AML-193 (cell line): ENCODE data around the gene CCDC32.

Source experiments
- DNase-seq, 2 experiments: peaks; one replicate each; lab custom pipeline; 2025; lab: John Stamatoyannopoulos, UW

CCDC32 gene

GRCh38 chr15:40567111-40567510 lies 2.3 kb upstream of the CCDC32 start:
- DNase-seq: peak; percentile 3 to 30

DNA sequence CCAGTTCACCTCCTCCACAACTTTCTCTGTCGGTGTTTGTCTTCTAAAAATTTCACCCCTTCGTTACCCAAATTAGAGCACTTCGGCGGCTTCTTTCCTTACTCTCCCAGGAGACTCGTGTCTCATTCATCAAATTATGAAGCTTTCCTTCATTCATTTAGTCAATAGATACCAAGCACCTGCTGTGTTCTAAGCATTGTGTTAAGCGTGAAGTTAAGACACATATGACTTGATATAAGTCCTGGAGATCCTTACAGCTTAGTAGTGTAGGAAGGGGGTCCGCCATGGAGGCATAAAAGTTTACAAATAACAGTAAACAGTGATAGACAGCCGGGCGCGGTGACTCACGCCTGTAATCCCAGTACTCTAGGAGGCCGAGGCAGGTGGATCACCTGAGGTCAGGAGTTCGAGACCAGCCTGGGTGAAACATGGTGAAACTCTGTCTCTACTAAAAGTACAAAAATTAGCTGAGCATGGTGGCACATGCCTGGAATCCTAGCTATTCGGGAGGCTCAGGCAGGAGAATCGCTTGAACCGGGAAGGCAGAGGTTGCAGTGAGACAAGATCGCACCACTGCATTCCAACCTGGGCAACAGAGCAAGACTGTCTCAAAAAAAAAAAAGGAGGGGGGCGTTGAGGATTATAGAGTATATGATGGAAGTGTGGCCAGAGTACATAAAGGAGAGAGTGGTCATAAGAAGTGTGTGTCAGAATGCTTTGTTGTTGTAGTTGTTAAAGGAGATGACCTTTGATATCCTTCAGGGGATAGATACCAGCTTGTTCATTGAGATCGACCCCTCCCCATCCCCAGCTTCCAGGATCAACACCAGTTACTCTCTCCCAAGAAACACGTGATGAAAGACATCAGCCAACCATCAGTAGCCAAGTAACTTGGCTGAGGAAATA lies 744 bp upstream of the CCDC32 start:
- DNase-seq: no peak

DNA sequence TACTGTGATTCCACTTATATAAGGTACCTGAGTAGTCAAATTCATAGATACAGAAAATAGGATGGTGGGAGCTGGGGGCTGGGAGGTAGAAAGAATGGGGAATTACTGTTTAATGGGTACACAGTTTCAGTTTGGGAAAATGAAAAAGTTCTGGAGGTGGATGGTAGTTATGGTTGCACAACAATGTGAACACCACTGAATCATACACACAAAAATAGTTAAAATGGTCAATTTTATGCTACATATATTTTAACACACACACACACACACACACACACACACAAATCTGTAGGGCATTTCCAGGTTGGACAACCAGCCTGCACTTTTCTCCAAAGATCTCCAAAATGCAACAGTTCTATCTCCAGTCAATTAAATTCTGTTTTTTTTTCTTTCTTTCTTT lies 1.4 kb downstream of the CCDC32 start:
- DNase-seq: no peak

GRCh38 chr15:40562691-40563090 lies 2.2 kb downstream of the CCDC32 start:
- no peak for DNase-seq

GRCh38 chr15:40558952-40559742 lies 5.7 kb downstream of the CCDC32 start:
- no peak for DNase-seq

- no peak for DNase-seq
These were observed 9.0 kb downstream of the CCDC32 start for GRCh38 chr15:40555876-40556275.

GRCh38 chr15:40554161-40554525 lies 10.7 kb downstream of the CCDC32 start:
- no peak for DNase-seq

GRCh38 chr15:40550341-40551037 lies 14.4 kb downstream of the CCDC32 start:
- no peak for DNase-seq

DNA sequence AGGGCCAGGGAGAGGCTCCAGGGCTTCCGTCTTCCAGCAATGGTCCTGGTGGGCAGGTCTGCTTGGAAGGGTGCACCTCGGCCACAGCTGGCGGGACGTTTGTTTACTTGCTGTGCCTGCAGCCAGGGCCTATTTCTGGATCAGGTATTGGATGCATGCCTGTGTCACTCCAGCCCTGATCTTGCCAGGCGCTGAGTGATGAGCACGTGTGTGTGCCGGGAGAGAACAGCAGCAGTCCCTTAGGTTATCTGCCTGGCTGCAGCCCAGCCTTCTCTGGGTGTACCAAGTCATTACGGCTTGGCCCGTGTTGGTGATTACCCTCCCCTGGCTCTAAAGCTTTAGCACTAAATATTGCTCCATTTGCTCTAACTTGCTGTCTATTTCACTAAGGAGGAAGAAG lies 14.9 kb downstream of the CCDC32 start:
- DNase-seq: no peak

GRCh38 chr15:40548610-40549009 lies 16.2 kb downstream of the CCDC32 start:
- DNase-seq: no peak

- DNase-seq: no peak
These were observed 19.4 kb downstream of the CCDC32 start for GRCh38 chr15:40545457-40545856.

- no peak for DNase-seq
These were observed 21.1 kb downstream of the CCDC32 start for GRCh38 chr15:40543631-40544294.

DNA sequence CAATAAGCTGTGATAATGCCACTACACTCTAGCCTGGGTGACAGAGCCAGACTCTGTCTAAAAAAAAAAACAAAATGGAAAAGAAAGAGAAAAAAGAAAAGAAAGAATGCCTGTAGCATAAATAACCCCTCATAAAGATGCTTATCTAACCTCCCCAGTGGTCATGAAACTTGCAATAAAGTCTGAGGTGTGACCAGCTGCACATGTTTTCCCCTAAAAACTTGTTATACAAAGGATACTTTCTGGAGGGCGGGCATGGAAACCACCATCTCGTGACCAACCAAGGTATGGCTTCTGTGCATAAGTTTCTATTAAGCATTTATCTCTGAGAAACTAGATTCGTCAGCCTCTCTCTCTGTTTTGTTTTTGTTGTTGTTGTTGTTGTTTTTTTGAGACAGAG lies 21.8 kb downstream of the CCDC32 start:
- no peak for DNase-seq

DNA sequence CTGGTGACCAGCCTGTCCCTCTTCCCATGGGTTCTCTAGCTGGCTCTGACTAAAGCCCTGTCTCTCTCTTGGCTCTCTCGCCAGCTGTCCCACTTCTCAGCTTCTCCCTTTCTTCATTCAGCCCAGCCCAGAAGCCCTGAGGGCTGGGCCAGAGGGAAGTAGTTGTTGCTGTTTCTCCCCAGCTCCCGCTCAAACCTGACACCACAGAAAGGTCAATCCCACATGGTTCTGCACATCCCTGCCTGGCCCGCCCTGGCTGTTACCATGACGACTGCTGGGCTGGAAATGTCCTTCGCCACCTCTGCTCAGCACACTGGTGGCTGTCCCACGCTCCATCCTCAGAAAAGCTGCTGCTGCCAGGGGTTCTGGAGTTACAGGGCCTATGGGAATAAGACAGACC lies 25.9 kb downstream of the CCDC32 start:
- no peak for DNase-seq

- DNase-seq: no peak
These were observed 28.3 kb downstream of the CCDC32 start for GRCh38 chr15:40536501-40536900.

GRCh38 chr15:40534371-40534770 lies 30.5 kb downstream of the CCDC32 start:
- DNase-seq: no peak

GRCh38 chr15:40533763-40534364 lies 31.0 kb downstream of the CCDC32 start:
- no peak for DNase-seq

- no peak for DNase-seq
These were observed 36.0 kb downstream of the CCDC32 start for GRCh38 chr15:40528801-40529200.

DNA sequence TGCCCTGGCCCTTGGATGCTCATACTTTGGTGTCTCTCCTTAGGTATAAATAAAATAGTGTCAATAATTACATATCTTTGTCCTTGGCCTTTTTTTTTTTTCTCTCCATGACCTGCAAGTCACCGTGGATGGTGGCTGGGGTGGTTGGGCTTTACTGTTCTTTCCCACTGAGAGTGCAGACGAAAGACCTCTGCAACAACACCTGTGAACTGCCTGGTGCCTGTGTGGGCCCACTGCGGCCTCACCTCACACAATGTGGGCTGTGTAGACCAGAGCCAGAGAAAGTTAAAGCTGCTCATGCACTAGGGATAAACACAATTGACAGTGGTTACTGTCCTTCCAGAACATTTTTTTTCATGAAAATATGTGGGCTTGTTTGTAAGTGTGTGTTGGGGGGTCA lies 39.0 kb downstream of the CCDC32 start:
- no peak for DNase-seq

DNA sequence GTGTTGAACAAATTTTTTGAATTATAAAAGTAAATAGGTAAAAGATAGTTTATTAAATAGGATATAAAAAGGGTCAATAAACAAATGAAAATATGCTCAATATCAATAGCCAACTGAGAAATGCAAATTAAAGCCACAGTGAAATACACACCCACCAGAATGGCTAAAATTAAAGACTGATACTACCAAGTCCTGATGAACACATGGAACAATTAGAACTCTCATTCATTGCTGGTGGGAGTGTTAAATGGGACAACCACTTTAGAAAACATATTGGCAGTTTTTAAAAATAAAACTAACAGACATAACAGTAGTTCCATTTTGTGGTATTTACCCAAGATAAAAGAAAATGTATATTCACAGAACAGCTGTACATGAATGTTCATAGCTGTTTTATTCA lies 41.2 kb downstream of the CCDC32 start:
- DNase-seq: no peak

DNA sequence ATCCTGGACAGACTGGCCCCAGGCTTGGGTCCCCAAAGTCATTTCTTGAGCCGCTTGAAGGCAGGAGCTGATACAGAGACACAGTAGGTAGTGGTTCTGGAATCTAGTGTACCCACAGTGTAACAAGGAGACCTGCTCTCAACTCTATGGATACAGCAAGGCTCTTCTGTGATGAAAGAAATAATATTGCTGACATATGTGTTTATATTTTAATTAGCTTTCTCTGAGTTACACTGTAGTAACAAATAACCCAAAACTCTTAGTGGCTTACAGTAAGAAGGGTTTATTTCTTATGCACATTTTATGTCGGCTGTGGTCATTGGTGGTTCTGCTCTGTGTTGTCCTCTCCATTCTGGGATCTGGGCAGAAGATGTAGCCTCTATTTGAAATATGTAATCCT lies 48.5 kb downstream of the CCDC32 start:
- no peak for DNase-seq

DNA sequence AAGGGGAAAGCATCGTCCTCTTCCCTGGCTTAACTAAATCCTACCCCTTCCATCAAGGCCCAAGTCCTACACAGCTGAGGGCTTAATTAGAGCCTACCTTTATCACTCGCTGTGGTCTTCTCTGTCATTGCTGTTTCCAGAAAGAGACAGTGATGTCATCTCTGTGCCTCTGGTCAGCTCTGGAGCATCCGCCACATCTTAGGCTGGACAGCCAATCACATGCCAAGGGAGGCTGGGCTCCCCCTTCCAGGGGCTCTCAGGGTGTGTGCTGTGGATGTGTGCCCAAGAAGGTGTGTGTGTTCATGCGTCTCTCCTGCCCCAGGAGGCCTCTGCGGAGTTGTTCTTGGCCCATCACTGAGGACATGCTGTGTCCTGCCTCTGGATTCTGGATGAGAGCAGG lies 51.2 kb downstream of the CCDC32 start:
- DNase-seq: no peak
